Epithelial cell of esophagus (primary cell): Measurements from ENCODE around the gene CGN.
A peak's percentile ranks its signal among the peaks of the same experiment; 100 is the strongest.

ENCODE experiments used
- DNase-seq: peaks from one replicate; pipeline ENCODE4 v3.0.0; 2010; ENCODE audit warnings: low read depth
- H3K4me3 ChIP-seq: 2 replicates; pipeline ENCODE4 v1.5.1; 2011; ENCODE audit warnings: mild to moderate bottlenecking, low read length, control low read depth
- CTCF ChIP-seq: IDR thresholded peaks from 2 replicates; pipeline ENCODE4 v1.5.1; 2011; ENCODE audit warnings: low read depth, mild to moderate bottlenecking, low read length, control low read depth, inconsistent platforms; ENCODE audit not compliant: insufficient read depth; ENCODE audit errors: missing control alignments

CGN gene

GRCh38 chr1:151475175-151475574 is 36.0 kb upstream of the CGN start:
- no peak for TF ChIP-seq CTCF
- DNase-seq = peak; percentile 70
- H3K4me3 ChIP-seq = no peak overlapping the region

GRCh38 chr1:151476083-151476482 is 35.1 kb upstream of the CGN start:
- no peak overlapping the region for H3K4me3 ChIP-seq
- no peak for DNase-seq
- no peak for TF ChIP-seq CTCF

GRCh38 chr1:151477066-151477465 is 34.1 kb upstream of the CGN start:
- DNase-seq = no peak
- TF ChIP-seq CTCF = no peak
- no peak overlapping the region for H3K4me3 ChIP-seq

- no peak overlapping the region for H3K4me3 ChIP-seq
- no peak for DNase-seq
- TF ChIP-seq CTCF = no peak
These were observed 32.9 kb upstream of the CGN start for GRCh38 chr1:151478140-151478812.

- H3K4me3 ChIP-seq = no peak overlapping the region
- no peak for DNase-seq
These were observed 32.3 kb upstream of the CGN start for GRCh38 chr1:151478923-151479322.

GRCh38 chr1:151479462-151479861 is 31.7 kb upstream of the CGN start:
- no peak for TF ChIP-seq CTCF
- DNase-seq = no peak
- no peak overlapping the region for H3K4me3 ChIP-seq

More at GRCh38 chr1:151478923-151479322, 32.3 kb upstream of the CGN start:
- TF ChIP-seq CTCF = no peak

GRCh38 chr1:151482017-151482416 is 29.2 kb upstream of the CGN start:
- DNase-seq = no peak
- no peak overlapping the region for H3K4me3 ChIP-seq
- no peak for TF ChIP-seq CTCF
